Measurements from ENCODE around the gene ANO10.

Gene ANO10

GRCh38 chr3:43349716-43350115 is 272.1 kb downstream of the ANO10 start:
- DNase-seq = no peak
- in situ Hi-C loops (cut with HindIII; ENCODE audit: low pct_ligation_motif_present, low pct_unique_long_range_greater_than_20kb, low sequenced_read_pairs) = no loop called here

- no peak for DNase-seq
- in situ Hi-C loops (cut with HindIII; ENCODE audit: low pct_ligation_motif_present, low pct_unique_long_range_greater_than_20kb, low sequenced_read_pairs) = no loop called here
Observed at GRCh38 chr3:43348852-43349574, 272.8 kb downstream of the ANO10 start.

GRCh38 chr3:43348350-43348749 is 273.5 kb downstream of the ANO10 start:
- in situ Hi-C loops (cut with HindIII; ENCODE audit: low pct_ligation_motif_present, low pct_unique_long_range_greater_than_20kb, low sequenced_read_pairs) = no loop called here
- DNase-seq = no peak

GRCh38 chr3:43347774-43348173 is 274.0 kb downstream of the ANO10 start:
- in situ Hi-C loops (cut with HindIII; ENCODE audit: low pct_ligation_motif_present, low pct_unique_long_range_greater_than_20kb, low sequenced_read_pairs) = no loop called here

GRCh38 chr3:43346978-43347749 is 274.6 kb downstream of the ANO10 start:
- in situ Hi-C loops (cut with HindIII; ENCODE audit: low pct_ligation_motif_present, low pct_unique_long_range_greater_than_20kb, low sequenced_read_pairs) = no loop called here
- DNase-seq = no peak

More at GRCh38 chr3:43347774-43348173, 274.0 kb downstream of the ANO10 start:
- DNase-seq = no peak

- DNase-seq = no peak
- in situ Hi-C loops (cut with HindIII; ENCODE audit: low pct_ligation_motif_present, low pct_unique_long_range_greater_than_20kb, low sequenced_read_pairs) = no loop called here
Observed at GRCh38 chr3:43345877-43346276, 275.9 kb downstream of the ANO10 start.

GRCh38 chr3:43345246-43345645 is 276.6 kb downstream of the ANO10 start:
- no peak for DNase-seq
- in situ Hi-C loops (cut with HindIII; ENCODE audit: low pct_ligation_motif_present, low pct_unique_long_range_greater_than_20kb, low sequenced_read_pairs) = no loop called here

- in situ Hi-C loops (cut with HindIII; ENCODE audit: low pct_ligation_motif_present, low pct_unique_long_range_greater_than_20kb, low sequenced_read_pairs) = no loop called here
- no peak for DNase-seq
Observed at GRCh38 chr3:43344520-43344919, 277.3 kb downstream of the ANO10 start.

GRCh38 chr3:43343815-43344214 is 278.0 kb downstream of the ANO10 start:
- in situ Hi-C loops (cut with HindIII; ENCODE audit: low pct_ligation_motif_present, low pct_unique_long_range_greater_than_20kb, low sequenced_read_pairs) = no loop called here
- no peak for DNase-seq

- in situ Hi-C loops (cut with HindIII; ENCODE audit: low pct_ligation_motif_present, low pct_unique_long_range_greater_than_20kb, low sequenced_read_pairs) = no loop called here
- DNase-seq = no peak
Observed at GRCh38 chr3:43343185-43343584, 278.6 kb downstream of the ANO10 start.

GRCh38 chr3:43341788-43342187 is 280.0 kb downstream of the ANO10 start:
- in situ Hi-C loops (cut with HindIII; ENCODE audit: low pct_ligation_motif_present, low pct_unique_long_range_greater_than_20kb, low sequenced_read_pairs) = no loop called here
- DNase-seq = no peak

GRCh38 chr3:43340403-43340802 is 281.4 kb downstream of the ANO10 start:
- in situ Hi-C loops (cut with HindIII; ENCODE audit: low pct_ligation_motif_present, low pct_unique_long_range_greater_than_20kb, low sequenced_read_pairs) = no loop called here
- DNase-seq = no peak

- DNase-seq = peak; percentile 12
Observed at GRCh38 chr3:43338295-43338694, 283.5 kb downstream of the ANO10 start.

GRCh38 chr3:43335799-43336198 is 286.0 kb downstream of the ANO10 start:
- no peak for DNase-seq
- in situ Hi-C loops (cut with HindIII; ENCODE audit: low pct_ligation_motif_present, low pct_unique_long_range_greater_than_20kb, low sequenced_read_pairs) = no loop called here

More at GRCh38 chr3:43338295-43338694, 283.5 kb downstream of the ANO10 start:
- in situ Hi-C loops (cut with HindIII; ENCODE audit: low pct_ligation_motif_present, low pct_unique_long_range_greater_than_20kb, low sequenced_read_pairs) = no loop called here

GRCh38 chr3:43334976-43335375 is 286.8 kb downstream of the ANO10 start:
- no peak for DNase-seq
- in situ Hi-C loops (cut with HindIII; ENCODE audit: low pct_ligation_motif_present, low pct_unique_long_range_greater_than_20kb, low sequenced_read_pairs) = no loop called here

GRCh38 chr3:43331381-43331780 is 290.4 kb downstream of the ANO10 start:
- in situ Hi-C loops (cut with HindIII; ENCODE audit: low pct_ligation_motif_present, low pct_unique_long_range_greater_than_20kb, low sequenced_read_pairs) = no loop called here
- DNase-seq = no peak

- no peak for DNase-seq
- in situ Hi-C loops (cut with HindIII; ENCODE audit: low pct_ligation_motif_present, low pct_unique_long_range_greater_than_20kb, low sequenced_read_pairs) = no loop called here
Observed at GRCh38 chr3:43330981-43331380, 290.8 kb downstream of the ANO10 start.

- DNase-seq = no peak
- in situ Hi-C loops (cut with HindIII; ENCODE audit: low pct_ligation_motif_present, low pct_unique_long_range_greater_than_20kb, low sequenced_read_pairs) = no loop called here
Observed at GRCh38 chr3:43328653-43329052, 293.2 kb downstream of the ANO10 start.

- DNase-seq = no peak
- in situ Hi-C loops (cut with HindIII; ENCODE audit: low pct_ligation_motif_present, low pct_unique_long_range_greater_than_20kb, low sequenced_read_pairs) = no loop called here
Observed at GRCh38 chr3:43327582-43327979, 294.2 kb downstream of the ANO10 start.

All from ACHN (cell line).